ENCODE data around the gene TEKT3. TPM values are rescaled to one million over a fixed set of nuclear protein-coding genes. Genes with fewer than 3 reads are reported as not detected.

The TEKT3 gene
- total RNA-seq, 1 donor from 2014 or later, result not detected

DNA sequence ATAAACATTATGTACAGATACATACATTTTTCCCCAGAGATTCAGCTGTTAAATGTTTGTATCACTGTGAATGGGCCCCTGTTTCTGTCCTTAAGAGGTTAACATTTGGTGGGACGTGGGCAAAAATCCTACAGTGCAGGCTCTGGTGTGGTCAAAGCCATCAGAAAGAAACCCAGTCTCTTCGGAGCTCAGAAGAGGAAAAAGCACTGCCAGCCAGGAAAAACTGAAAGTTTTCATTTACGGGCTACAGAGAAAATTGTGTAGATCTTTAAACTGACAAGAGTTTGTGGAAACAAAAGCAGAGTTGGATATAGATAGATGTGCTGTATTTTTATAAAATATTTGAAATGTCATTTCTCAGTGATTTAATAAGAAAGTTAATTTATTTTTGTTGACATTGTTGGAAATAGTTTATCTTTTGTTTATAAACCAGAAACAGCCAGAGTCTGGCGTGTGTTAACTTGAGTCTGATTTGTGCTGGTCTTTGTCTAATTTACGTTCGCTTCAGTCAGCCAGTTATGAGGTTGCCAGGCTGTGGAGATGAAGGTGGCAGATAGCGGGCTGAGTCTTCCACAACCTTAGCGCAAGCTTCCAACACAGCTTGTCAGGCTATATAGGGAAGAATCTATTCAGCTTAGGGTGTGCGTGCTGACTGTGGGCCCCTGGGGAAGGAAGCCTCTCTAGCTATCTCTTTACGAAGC lies 9.5 kb upstream of the TEKT3 start:
- no peak for DNase-seq (ENCODE audit: low spot score)

GRCh38 chr17:15349119-15349518 lies 7.7 kb upstream of the TEKT3 start:
- DNase-seq (ENCODE audit: low spot score), result no peak
- no peak for ATAC-seq

More for the DNA sequence above, 9.5 kb upstream of the TEKT3 start:
- no peak for ATAC-seq

GRCh38 chr17:15348021-15348420 lies 6.6 kb upstream of the TEKT3 start:
- ATAC-seq (no peak), DNase-seq (ENCODE audit: low spot score) (no peak)

DNA sequence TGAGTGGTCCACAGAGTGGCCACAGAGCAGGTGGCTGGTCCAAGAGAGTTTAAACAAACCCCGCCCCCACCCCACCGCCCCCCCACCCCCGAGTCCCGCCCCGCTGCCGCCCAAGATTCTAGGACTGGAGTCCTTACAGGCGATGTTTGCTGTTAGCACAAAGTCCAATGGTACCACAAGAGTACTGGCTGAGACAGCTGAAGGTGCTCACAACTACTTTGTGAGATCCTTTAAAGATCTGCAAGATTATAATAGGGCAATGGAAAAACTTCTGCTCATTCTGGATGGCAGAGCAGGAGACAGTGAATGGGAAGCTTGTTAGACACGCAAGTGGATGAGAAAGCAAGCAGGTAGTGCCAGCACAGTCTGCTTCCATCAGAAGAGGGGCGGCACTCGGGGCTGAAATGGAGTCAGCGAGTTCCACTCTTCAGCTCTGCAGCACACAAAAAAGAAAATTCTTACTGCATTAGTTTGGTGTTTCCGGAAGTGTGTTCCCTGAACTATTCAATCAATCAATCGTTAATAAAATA lies 4.7 kb upstream of the TEKT3 start:
- ATAC-seq, result no peak
- DNase-seq (ENCODE audit: low spot score), result no peak

GRCh38 chr17:15343749-15344148 lies 2.4 kb upstream of the TEKT3 start:
- DNase-seq (ENCODE audit: low spot score) (no peak), ATAC-seq (no peak)

DNA sequence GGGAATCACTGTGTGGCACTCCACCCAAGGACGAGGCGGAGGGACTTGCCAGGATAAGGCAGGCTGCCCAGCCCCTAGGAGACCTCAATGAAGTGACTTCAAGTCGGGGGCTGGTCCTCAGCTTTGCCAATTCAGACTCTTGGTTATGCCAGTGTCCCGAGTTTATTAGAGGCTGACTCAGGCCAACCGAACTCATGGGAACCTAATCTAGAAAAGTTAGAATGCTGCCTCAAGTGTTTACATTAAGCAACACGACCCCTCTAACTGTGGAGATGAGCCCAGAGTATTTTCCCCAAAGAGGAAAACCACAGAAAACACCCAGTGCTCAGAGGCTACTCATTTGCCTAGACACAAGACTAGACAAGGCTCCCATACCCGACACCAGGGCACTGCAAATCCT lies 1.1 kb upstream of the TEKT3 start:
- no peak for ATAC-seq
- DNase-seq (ENCODE audit: low spot score), result no peak

DNA sequence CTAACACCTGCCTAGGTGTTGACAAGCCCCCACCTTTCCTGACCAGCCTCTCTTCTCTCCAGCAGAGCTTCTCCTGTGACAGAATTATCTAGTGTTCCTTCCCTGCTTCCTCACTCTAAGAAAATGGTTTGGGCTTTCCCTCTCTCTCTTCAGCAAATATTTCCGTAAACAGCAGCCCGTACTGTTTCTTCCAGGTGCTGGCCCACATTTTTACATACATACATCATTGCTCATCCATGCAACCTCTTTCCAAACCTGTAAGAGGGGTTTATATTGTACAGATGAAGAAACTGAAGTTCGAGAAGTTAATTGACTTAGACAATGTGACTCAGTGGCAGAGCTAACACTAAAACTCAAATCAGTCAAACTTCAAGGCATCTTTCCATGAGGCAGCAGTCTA lies 569 bp upstream of the TEKT3 start:
- no peak for ATAC-seq
- no peak for DNase-seq (ENCODE audit: low spot score)

- DNase-seq (ENCODE audit: low spot score), result no peak
These were observed 431 bp downstream of the TEKT3 start for GRCh38 chr17:15340966-15341365.

GRCh38 chr17:15335446-15335845 lies 6.0 kb downstream of the TEKT3 start:
- DNase-seq (ENCODE audit: low spot score) (no peak), ATAC-seq (no peak)

More at GRCh38 chr17:15340966-15341365, 431 bp downstream of the TEKT3 start:
- no peak for ATAC-seq

GRCh38 chr17:15334266-15334665 lies 7.1 kb downstream of the TEKT3 start:
- DNase-seq (ENCODE audit: low spot score) (no peak), ATAC-seq (no peak)

DNA sequence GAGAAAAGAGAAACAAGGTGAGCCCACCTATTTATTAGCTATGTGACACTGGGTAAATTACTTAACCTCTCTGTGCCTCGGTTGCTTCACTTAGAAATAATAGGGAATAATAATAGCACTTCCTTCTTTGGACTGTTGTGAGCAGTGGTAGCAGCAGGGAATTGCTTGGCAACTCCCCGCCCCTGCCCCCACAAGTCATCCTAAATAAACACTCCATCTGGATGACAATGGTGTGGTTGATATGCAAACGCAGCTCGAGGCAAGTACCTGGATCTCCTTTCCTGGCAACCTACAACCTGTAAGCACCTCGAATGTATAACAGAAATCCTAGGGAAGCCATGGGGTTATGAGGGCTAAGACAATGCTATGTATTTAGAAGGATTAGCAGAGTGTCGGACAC lies 9.1 kb downstream of the TEKT3 start:
- no peak for DNase-seq (ENCODE audit: low spot score)

GRCh38 chr17:15323131-15323530 lies 18.3 kb downstream of the TEKT3 start:
- DNase-seq (ENCODE audit: low spot score), result no peak
- no peak for ATAC-seq

More for the DNA sequence above, 9.1 kb downstream of the TEKT3 start:
- no peak for ATAC-seq

- ATAC-seq, result no peak
These were observed 19.7 kb downstream of the TEKT3 start for GRCh38 chr17:15321556-15322251.

GRCh38 chr17:15319452-15320010 lies 21.9 kb downstream of the TEKT3 start:
- ATAC-seq (no peak), DNase-seq (ENCODE audit: low spot score) (no peak)

More at GRCh38 chr17:15321556-15322251, 19.7 kb downstream of the TEKT3 start:
- DNase-seq (ENCODE audit: low spot score), result no peak

- ATAC-seq (no peak), DNase-seq (ENCODE audit: low spot score) (no peak)
These were observed 29.4 kb downstream of the TEKT3 start for GRCh38 chr17:15311996-15312395.

DNA sequence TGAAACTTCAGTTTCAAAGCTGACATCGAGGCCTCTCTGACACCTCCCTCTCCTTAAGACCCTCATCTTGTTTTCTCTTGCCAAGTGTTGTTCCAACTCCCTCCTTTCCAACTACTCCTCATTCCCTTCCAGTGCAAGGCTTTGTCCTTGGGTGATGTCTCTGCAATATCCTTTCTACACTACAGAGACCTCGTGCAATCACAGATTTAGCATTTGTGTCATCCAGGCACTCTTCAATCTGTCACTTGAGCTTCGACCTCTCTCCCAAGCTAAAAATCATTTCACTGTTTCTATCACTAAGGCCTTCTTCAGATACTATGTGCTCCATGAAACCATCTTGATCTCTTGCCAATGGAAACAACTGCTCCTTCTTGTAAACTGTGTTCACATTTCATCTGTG lies 31.6 kb downstream of the TEKT3 start:
- no peak for DNase-seq (ENCODE audit: low spot score)
- ATAC-seq, result no peak

GRCh38 chr17:15309236-15309635 lies 32.2 kb downstream of the TEKT3 start:
- ATAC-seq, result no peak
- no peak for DNase-seq (ENCODE audit: low spot score)

- DNase-seq (ENCODE audit: low spot score), result no peak
- no peak for ATAC-seq
These were observed 32.6 kb downstream of the TEKT3 start for GRCh38 chr17:15308758-15309157.

- DNase-seq (ENCODE audit: low spot score) (no peak), ATAC-seq (no peak)
These were observed 33.7 kb downstream of the TEKT3 start for GRCh38 chr17:15307710-15308111.

DNA sequence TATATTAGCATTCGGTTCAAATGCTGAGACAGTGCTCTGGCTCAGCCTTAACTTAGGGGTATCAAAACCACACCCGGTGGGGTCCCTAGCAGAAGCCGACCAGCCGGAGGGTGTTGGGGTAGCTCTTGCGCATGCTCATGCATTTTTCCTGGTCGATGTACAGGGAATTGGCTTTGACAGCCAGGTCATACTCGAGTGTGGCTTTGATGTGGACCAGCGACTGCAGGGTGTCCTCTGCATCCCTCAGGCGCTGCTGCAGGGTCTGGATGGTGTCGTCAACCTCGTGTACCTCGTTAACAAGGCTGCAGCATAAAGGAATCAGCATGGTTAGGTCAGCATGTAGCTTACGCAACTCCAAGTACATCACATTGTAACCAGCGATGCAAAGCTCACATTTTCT lies 37.5 kb downstream of the TEKT3 start:
- DNase-seq (ENCODE audit: low spot score) (no peak), ATAC-seq (no peak)

- DNase-seq (ENCODE audit: low spot score) (no peak), ATAC-seq (no peak)
These were observed 38.1 kb downstream of the TEKT3 start for GRCh38 chr17:15303268-15303667.

GRCh38 chr17:15301845-15302244 lies 39.6 kb downstream of the TEKT3 start:
- no peak for DNase-seq (ENCODE audit: low spot score)
- ATAC-seq, result no peak
